ENCODE results near the gene MGLL.

DNA sequence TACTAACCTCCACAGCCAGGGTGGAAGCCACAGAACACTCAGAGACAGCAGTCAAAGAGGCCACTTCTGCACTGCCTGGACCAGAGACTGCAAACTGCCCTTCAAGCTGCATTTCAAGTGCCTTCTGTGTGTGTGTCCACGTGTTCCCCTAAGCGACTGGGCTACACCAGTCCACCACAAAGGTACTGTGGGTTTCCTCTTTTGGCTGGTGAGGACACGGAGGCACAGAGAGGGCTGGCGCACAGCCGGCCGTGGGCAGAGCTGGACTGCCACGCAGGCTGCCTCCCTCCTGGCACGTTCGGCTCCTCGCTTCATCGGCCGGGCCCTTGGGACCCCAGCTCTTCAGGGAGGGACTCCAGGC lies 60.9 kb downstream of the MGLL start:
- TF ChIP-seq CTCF (IDR thresholded peaks at IDR 0.05 in 2 of 3, conservative IDR thresholded peaks at IDR 0.05 in 1 of 3; ENCODE audit: insufficient read depth in 2 of 3, low read depth in 1 of 3, low read length in 3 of 3) = no peak
- no peak for TF ChIP-seq EZH2 (IDR thresholded peaks at IDR 0.05; ENCODE audit: borderline replicate concordance, low read depth, low read length)
- TF ChIP-seq TARDBP (IDR thresholded peaks at IDR 0.05) = no peak
- no peak for TF ChIP-seq SETDB1 (IDR thresholded peaks at IDR 0.05; ENCODE audit: low read length)
- TF ChIP-seq NFRKB (IDR thresholded peaks at IDR 0.05; ENCODE audit: low read depth) = no peak
- TF ChIP-seq ESRRA (IDR thresholded peaks at IDR 0.05; ENCODE audit: borderline replicate concordance, low read depth) = no peak
- TF ChIP-seq, protein P1, sequence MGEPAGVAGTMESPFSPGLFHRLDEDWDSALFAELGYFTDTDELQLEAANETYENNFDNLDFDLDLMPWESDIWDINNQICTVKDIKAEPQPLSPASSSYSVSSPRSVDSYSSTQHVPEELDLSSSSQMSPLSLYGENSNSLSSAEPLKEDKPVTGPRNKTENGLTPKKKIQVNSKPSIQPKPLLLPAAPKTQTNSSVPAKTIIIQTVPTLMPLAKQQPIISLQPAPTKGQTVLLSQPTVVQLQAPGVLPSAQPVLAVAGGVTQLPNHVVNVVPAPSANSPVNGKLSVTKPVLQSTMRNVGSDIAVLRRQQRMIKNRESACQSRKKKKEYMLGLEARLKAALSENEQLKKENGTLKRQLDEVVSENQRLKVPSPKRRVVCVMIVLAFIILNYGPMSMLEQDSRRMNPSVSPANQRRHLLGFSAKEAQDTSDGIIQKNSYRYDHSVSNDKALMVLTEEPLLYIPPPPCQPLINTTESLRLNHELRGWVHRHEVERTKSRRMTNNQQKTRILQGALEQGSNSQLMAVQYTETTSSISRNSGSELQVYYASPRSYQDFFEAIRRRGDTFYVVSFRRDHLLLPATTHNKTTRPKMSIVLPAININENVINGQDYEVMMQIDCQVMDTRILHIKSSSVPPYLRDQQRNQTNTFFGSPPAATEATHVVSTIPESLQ (CRISPR knock-in tag; IDR thresholded peaks at IDR 0.05) = no peak
- TF ChIP-seq CREB3 (tag; conservative IDR thresholded peaks at IDR 0.05; ENCODE audit: low read depth) = no peak
- no peak for TF ChIP-seq PATZ1 (CRISPR knock-in tag; IDR thresholded peaks at IDR 0.05; ENCODE audit: borderline replicate concordance)
- TF ChIP-seq ZMIZ1 (IDR thresholded peaks at IDR 0.05; ENCODE audit: low read depth in 2 of 2, low read length in 2 of 2) = no peak
- no peak for TF ChIP-seq FOXO4 (CRISPR knock-in tag; IDR thresholded peaks at IDR 0.05)
- TF ChIP-seq SRSF7 (optimal IDR thresholded peaks at IDR 0.05; ENCODE audit: low read depth, low read length) = no peak
